Tibial artery (tissue), 4 donors: ENCODE data around the gene B4GALT1.

Experiments
- DNase-seq, 2 donors: peaks; one replicate each; pipeline ENCODE4 v3.0.0-alpha.2; 2019
- H3K27ac ChIP-seq, 2 donors: fragments of 200-600 bp; sonication (generic) in 1 of 2; 1 replicate in 1 of 2; 2 replicates in 1 of 2; pipeline ENCODE4 v1.5.1; 2018 to 2019; ENCODE audit warnings: mild to moderate bottlenecking in 1 of 2
- H3K27me3 ChIP-seq, 2 donors: fragments of 200-600 bp; sonication (generic) in 1 of 2; one replicate each; pipeline versions ENCODE4 v1.5.1 to v1.6.0; 2016 to 2019
- H3K36me3 ChIP-seq, 3 donors: fragments of 200-600 bp; sonication (generic) in 2 of 3; one replicate each; pipeline ENCODE4 v1.5.1; 2016 to 2019; ENCODE audit warnings: mild to moderate bottlenecking in 2 of 3
- H3K4me1 ChIP-seq, 4 donors: fragments of 200-600 bp; sonication (generic) in 2 of 4; 1 replicate in 3 of 4; 2 replicates in 1 of 4; pipeline ENCODE4 v1.5.1; 2016 to 2019
- H3K4me3 ChIP-seq, 2 donors: fragments of 200-600 bp; sonication (generic) in 1 of 2; 1 replicate in 1 of 2; 2 replicates in 1 of 2; pipeline ENCODE4 v1.5.1; 2018 to 2019; ENCODE audit warnings: mild to moderate bottlenecking in 2 of 2
- H3K9me3 ChIP-seq, 3 donors: fragments of 200-600 bp; sonication (generic) in 1 of 3; one replicate each; pipeline ENCODE4 v1.5.1; 2016 to 2019
- intact Hi-C: fragments of 100-400 bp; cut with DNase I; formaldehyde crosslinking; loops from one replicate; pipeline ENCODE4 v1.15.0; 2023; ENCODE audit warnings: low total_unique reads
- TF ChIP-seq, protein P1 (sequence below), 2 experiments: fragments of 200-600 bp in 1 of 2; fragments of 450-650 bp in 1 of 2; IDR thresholded peaks; one replicate each; pipeline ENCODE4 v1.5.1; 2017 to 2019; ENCODE audit warnings: antibody characterized with exemption in 2 of 2, mild to moderate bottlenecking in 1 of 2, moderate library complexity in 1 of 2

Gene B4GALT1

DNA sequence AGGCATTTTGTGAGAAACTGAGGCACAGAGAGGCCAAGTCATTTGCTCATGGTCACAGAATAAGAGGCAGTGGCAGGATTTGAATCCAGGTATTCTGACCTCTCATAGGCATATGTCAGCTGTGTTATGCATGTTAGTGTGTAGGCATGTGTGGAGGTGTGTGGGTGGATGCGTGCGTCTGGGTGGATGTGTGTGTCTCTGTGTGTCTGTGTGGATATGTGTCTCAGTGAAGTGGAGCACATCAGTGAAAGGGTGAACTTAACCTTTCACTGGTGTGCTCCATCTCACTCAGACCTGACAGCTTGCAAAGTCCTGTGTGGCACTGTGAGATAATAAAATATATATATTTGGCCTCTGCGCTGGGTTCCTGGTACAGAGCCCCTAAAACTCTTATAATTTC is 58.7 kb downstream of the B4GALT1 start:
- no peak overlapping the region for H3K4me3 ChIP-seq
- intact Hi-C loops, result no loop called here
- H3K4me1 ChIP-seq, result peaks cover 0 to 31% (median 24%) of the 10 kb centered on the region in 4 donors
- no peaks in the 10 kb centered on the region for H3K9me3 ChIP-seq
- H3K36me3 ChIP-seq, result peaks cover 15 to 38% (median 30%) of the 10 kb centered on the region in 3 donors
- no peak for DNase-seq
- TF ChIP-seq, protein P1, sequence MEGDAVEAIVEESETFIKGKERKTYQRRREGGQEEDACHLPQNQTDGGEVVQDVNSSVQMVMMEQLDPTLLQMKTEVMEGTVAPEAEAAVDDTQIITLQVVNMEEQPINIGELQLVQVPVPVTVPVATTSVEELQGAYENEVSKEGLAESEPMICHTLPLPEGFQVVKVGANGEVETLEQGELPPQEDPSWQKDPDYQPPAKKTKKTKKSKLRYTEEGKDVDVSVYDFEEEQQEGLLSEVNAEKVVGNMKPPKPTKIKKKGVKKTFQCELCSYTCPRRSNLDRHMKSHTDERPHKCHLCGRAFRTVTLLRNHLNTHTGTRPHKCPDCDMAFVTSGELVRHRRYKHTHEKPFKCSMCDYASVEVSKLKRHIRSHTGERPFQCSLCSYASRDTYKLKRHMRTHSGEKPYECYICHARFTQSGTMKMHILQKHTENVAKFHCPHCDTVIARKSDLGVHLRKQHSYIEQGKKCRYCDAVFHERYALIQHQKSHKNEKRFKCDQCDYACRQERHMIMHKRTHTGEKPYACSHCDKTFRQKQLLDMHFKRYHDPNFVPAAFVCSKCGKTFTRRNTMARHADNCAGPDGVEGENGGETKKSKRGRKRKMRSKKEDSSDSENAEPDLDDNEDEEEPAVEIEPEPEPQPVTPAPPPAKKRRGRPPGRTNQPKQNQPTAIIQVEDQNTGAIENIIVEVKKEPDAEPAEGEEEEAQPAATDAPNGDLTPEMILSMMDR (IDR thresholded peaks at IDR 0.05), result no peak
- H3K27me3 ChIP-seq, result no peaks in the 10 kb centered on the region
- H3K27ac ChIP-seq, result no peak overlapping the region

- intact Hi-C loops, result no loop called here
- Histone ChIP-seq H3K4me3 (no peak overlapping the region), H3K27me3 (no peaks in the 10 kb centered on the region), H3K27ac (peak overlapping the region; percentile 68 to 70), H3K4me1 (peaks cover 0 to 35% (median 27%) of the 10 kb centered on the region in 4 donors), H3K9me3 (no peaks in the 10 kb centered on the region), H3K36me3 (peaks cover 8 to 31% (median 23%) of the 10 kb centered on the region in 3 donors)
- TF ChIP-seq, protein P1 (IDR thresholded peaks at IDR 0.05), result no peak
- no peak for DNase-seq
Measured at GRCh38 chr9:33107762-33108161, 59.4 kb downstream of the B4GALT1 start.

DNA sequence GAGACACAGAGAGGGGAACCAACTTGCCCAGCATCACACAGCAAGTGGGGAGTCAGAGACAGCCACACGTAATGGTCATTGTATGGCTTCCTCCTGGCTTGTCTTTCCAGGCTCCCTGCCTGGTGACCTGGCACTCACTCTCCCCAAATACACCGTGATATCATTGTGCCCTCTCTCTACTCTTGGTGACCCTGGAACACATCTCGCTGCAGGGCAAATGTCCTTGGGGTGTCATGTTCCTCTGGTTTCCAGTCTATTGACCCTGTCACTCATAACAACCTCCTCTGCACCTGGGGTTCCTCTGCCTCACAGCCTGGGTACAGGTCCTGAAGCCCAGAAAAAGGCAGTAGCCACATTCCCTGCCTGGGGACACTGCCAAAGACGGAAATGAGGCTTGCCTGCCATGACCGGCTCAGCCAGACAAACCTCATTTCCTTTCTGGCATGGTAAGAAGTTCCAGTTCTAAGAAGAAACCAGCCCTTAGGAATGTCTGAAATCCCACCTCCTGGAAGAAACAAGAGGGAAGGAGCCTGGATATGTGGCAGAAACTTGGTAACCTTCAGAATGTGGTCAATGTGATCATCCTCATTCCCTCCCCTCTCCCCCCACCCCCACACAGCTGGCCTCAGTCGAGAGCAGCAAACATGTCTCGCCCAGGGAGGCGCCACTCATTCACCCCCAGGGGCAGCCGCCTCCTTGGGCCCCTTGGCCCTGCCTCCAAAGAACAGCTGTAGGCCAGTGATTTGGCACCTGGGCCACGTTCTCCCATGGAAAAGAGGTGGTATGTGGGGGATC is 60.1 kb downstream of the B4GALT1 start:
- intact Hi-C loops, result no loop called here
- Histone ChIP-seq H3K4me3 (no peak overlapping the region), H3K36me3 (peaks cover 4 to 23% (median 15%) of the 10 kb centered on the region in 3 donors), H3K27ac (peak overlapping the region; percentile 68 to 70), H3K27me3 (no peaks in the 10 kb centered on the region), H3K9me3 (no peaks in the 10 kb centered on the region), H3K4me1 (peaks cover 0 to 42% (median 31%) of the 10 kb centered on the region in 4 donors)
- DNase-seq, result peak in 1 of 2 donors; percentile 76
- TF ChIP-seq, protein P1 (IDR thresholded peaks at IDR 0.05), result no peak

GRCh38 chr9:33106372-33106771 is 60.8 kb downstream of the B4GALT1 start:
- H3K27ac ChIP-seq, result peak overlapping the region in 1 of 2 donors; percentile 70
- H3K36me3 ChIP-seq, result peaks cover 0 to 17% (median 9%) of the 10 kb centered on the region in 3 donors
- no peak overlapping the region for H3K4me3 ChIP-seq
- no peak for DNase-seq
- H3K4me1 ChIP-seq, result peaks cover 0 to 49% (median 37%) of the 10 kb centered on the region in 4 donors
- intact Hi-C loops, result no loop called here
- no peaks in the 10 kb centered on the region for H3K9me3 ChIP-seq
- H3K27me3 ChIP-seq, result no peaks in the 10 kb centered on the region
- TF ChIP-seq, protein P1 (IDR thresholded peaks at IDR 0.05), result no peak

- H3K27me3 ChIP-seq, result no peaks in the 10 kb centered on the region
- no peaks in the 10 kb centered on the region for H3K9me3 ChIP-seq
- H3K4me1 ChIP-seq, result peaks cover 0 to 53% (median 40%) of the 10 kb centered on the region in 4 donors
- no peak for DNase-seq
- H3K27ac ChIP-seq, result peak overlapping the region in 1 of 2 donors; percentile 70
- H3K4me3 ChIP-seq, result no peak overlapping the region
- H3K36me3 ChIP-seq, result peaks cover 0 to 13% (median 7%) of the 10 kb centered on the region in 3 donors
- TF ChIP-seq, protein P1 (IDR thresholded peaks at IDR 0.05), result no peak
- intact Hi-C loops, result no loop called here
Measured at GRCh38 chr9:33105959-33106358, 61.2 kb downstream of the B4GALT1 start.
